GM18909 (cell line): ENCODE results near the gene NUDT1.
A peak's percentile ranks its signal among the peaks of the same experiment; 100 is the strongest.

Experiments
- ATAC-seq: cut with Tn5 transposase; IDR thresholded peaks from one replicate; pipeline ENCODE4 v1.9.1; 2021; ENCODE audit warnings: mild to moderate bottlenecking; ENCODE audit not compliant: unreplicated experiment, poor library complexity

NUDT1 gene

GRCh38 chr7:2289111-2289586 is 47.1 kb downstream of the NUDT1 start:
- no peak for ATAC-seq

GRCh38 chr7:2289621-2290020 is 47.6 kb downstream of the NUDT1 start:
- no peak for ATAC-seq

GRCh38 chr7:2290877-2291276 is 48.9 kb downstream of the NUDT1 start:
- no peak for ATAC-seq

GRCh38 chr7:2295936-2296620 is 54.1 kb downstream of the NUDT1 start:
- ATAC-seq: no peak

GRCh38 chr7:2296832-2297231 is 54.8 kb downstream of the NUDT1 start:
- no peak for ATAC-seq

- ATAC-seq: peak; percentile 52
Observed at GRCh38 chr7:2299131-2299829, 57.3 kb downstream of the NUDT1 start.

GRCh38 chr7:2299870-2300512 is 58.0 kb downstream of the NUDT1 start:
- no peak for ATAC-seq
